NCI-H2029 (cell line): ENCODE data around the gene ZBTB7B.

Experiments used
- DNase-seq: peaks from one replicate; lab custom pipeline; 2025; lab: John Stamatoyannopoulos, UW

The ZBTB7B gene

DNA sequence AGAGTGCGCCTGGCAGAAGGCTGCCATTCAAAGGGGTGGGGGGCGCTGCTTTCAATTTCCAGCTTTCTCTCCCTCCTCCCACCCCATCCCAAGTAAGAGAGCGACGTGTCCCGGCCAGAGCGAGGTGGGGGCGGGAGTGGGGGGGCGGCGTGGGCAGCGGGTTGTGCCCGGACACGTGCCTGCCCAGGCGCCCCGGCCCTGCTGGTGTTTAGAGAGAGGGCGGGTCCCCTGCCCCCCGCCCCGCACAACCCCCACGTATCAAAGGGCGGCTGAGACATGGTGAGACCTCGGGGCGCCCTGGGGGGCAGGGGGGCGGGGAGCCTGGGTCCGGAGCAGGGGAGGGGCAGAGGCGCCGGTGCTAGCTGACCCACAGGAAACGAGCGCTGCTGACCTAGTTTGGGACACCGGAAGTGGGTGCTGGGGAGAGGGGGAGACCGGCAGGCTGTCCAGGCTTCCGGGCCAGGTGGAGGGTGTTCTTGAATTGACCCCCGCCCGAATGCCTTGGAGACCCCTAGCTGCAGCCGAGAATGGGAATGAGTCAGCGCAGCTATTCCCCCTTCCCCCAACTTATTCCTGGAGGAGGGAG is 1.3 kb downstream of the ZBTB7B start:
- DNase-seq = no peak

DNA sequence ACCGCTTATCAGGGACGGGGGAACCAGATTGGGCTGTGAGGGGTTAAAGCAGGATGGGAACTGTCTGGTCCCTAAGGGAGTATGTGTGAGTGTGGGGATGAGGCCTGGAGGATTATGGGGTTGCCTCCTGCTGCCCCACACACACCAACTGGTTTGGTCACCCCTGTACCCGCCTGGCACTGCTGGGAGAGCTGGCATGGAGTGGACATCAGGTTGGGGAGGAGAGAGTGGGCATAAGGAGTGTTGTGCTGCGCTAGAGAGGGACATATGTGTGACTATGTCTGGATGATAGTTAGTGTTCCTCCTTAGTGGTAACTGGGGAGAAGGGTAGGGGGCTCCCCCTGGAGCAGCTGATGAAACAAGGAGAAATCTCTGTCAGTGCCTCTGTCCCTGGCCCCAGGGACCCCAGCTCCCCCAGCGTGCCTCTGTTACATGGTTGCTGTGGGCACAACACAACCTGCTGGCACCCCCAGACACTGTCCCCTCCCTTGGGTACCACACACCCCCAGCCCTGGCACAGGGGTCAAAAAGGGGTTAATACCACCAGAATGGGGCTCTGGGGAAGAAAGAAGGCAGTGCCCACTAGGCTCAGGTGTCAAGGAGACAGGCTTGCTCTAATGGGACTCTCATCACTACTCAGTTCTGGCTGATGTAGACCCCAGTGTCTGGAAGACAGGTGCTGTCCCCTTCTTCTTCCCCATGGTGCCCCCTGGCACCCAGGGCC is 1.9 kb downstream of the ZBTB7B start:
- no peak for DNase-seq

DNA sequence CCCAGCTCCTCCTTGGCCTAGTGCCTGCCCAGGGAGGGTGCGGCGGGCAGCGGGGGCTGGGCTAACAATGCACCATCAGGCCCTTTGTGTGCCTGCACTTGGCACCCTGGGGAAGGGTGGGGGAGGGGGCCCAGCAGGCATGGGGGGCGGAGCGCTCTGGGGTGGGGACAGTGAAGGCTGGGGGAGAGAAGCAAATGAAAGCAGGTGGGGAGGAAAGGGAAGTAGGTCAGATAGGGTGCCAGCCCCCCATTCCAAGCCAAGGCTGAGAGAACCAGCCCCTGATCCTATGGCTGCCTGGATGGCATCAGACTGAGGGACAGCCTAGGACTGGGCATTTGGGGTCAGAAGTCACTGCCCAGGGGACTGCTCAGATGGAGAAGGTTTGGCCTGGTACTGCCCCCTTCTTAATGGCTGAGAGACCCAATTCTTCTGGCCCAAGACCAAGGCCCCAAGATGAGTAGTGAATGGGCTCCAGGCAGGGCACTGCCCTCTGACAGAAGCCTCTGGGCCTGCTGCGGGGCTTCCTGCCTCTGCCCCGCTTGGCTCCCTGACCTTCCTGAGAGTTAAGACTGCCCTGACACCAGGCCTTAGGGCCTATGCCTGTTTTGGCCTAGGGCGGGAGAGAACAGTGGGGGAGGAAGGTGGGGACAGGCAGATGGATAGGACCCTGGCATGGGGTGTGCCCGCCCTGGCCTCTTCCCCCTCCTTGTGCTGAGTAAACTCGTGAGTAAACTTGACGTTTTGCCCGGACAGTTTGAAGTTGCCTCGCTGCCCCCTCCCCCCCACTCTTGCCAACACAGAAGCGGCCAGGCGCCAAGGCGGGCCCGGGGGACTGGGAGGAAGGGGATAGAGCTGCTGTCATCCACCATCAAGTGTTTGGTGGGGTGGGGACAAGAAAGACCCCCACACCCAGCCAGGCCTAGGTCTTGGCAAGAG is 2.7 kb downstream of the ZBTB7B start:
- no peak for DNase-seq

DNA sequence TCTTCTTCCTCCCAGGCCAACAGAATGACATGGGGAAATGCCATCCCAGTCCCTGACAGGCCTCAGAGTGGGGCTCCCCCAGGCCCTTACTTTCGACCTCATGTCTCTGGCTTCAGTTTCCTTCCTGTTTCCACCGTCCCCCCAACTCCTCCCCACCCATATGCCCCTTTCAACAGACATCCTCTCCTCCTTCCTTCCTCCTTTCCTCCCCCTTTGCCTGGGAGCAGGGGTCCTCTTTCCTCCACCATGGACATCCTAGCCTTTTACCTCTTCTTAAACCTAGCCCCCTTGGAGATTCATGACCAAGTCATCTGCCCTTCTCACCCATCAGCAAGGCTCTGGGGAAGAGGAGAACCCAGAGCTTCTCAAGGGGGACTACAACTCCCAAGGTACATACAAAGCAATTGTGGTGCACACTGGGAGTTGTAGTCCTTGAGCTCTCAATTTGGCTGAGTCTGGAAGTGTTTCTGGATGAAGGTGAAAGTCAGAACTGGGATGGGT is 4.0 kb downstream of the ZBTB7B start:
- no peak for DNase-seq

DNA sequence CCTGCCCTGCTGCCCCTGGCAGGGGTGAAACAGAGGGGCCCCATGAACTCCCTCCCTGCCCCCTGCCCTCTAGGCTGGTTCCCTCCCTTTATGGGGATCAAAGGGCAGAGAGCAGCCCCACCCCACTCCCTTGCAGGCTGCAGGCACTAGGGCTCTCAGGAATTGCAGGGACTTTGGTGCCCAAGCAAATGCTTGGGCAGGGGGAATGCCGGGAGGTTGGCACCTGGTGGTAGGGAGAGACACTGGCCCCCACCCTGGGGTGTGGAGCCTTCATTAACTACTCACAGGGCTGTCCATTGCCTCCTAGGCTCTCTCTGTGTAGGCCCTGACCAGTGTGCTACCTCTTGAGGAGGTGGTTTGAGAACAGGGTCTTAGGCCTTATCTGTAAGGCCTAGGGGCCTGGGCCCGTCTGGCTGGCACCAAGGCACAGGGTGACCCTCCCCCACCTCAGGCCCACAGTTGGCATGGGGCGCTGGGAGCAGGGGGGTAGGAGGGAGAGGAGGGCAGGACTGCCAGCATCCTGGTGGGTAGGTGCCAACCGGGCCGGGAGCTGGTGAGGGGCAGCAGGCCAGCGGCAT is 4.7 kb downstream of the ZBTB7B start:
- no peak for DNase-seq

DNA sequence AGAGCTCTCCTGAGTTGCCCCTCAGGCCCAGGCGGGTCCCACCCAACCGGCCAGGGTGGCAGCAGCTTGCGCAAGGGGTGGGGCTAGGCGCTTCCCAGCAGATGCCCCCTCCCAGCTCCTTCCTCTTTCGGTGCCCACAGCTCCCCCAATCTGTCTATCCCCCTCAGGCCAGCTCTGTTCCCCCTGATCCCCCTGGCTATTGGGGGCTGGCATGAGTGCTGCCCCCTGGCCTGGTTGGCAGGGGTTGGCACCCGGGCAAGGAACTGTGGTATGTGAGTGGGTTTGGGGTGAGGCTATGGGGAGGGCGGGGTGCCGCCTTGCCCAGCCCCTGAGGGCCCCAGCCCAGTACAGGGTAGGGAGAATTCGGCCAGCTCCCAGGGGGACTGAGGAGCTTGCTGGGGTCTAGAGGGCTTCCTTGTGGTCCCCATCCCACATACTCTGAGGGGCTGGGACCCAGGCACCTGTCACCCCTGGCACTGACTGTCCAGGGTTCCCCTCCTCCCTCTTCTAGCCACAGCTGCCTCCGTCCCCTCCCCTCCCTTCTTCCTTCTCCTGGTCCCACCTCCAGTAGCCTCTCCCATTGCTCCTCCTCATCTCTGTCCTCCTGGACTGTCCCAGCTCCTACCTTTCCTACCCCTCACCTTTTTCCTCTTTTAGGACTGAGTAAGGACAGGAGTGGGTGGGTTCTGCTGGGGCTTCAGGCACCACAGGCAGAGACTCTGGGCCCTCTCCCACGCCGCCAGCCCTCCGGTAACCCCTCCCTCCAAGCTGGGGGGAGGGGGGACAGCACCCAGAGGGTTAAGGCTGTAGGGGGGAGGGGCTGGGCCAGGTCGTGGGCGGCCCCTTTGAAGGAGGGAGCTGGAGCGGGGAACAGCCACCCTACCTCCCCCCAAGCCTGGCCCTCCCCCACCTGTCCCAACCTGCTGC is 5.7 kb downstream of the ZBTB7B start:
- no peak for DNase-seq

DNA sequence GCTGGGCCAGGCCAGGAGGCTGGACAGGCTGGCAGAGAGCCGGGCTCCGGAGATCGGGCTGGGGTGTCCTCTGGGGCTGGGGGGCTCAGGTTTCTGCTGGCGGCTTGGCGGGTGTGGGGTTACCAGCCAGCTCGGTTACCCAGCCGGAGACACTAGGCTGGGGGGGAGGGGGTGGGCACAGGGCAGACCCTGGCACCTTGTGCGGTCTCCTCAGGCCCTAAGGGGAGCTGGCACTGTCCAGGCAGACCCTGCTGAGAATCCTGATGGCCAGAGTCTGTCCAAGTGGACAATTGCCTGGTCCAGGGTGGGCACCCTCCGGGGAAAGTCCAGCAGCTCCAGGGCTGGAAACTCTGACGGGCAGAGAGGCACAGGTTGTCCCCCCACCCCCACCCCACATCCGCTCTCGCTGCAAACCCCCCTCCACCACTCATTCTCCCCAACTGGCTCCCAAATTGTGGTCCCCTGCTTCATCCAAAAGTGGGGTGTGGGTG is 6.7 kb downstream of the ZBTB7B start:
- no peak for DNase-seq

DNA sequence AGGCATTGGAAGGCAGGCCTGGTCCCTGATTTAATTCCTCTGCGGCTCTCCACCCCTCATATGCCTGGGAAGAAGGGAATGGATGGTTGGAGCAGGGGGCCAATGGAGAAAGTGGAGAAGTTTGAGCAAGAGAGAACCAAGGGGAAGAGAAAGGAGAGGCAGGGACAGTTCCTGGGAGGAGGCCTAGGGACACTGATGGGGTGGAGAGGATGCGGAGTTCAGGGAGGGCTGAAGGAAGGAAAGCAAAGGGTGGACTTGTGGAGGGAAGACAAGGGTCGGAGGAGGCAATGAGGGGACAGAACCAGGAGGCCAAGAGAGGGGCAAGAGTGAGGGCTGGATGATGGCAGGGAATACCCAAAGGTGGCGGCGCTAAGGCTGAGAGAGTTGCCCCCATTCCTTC is 7.1 kb downstream of the ZBTB7B start:
- no peak for DNase-seq

DNA sequence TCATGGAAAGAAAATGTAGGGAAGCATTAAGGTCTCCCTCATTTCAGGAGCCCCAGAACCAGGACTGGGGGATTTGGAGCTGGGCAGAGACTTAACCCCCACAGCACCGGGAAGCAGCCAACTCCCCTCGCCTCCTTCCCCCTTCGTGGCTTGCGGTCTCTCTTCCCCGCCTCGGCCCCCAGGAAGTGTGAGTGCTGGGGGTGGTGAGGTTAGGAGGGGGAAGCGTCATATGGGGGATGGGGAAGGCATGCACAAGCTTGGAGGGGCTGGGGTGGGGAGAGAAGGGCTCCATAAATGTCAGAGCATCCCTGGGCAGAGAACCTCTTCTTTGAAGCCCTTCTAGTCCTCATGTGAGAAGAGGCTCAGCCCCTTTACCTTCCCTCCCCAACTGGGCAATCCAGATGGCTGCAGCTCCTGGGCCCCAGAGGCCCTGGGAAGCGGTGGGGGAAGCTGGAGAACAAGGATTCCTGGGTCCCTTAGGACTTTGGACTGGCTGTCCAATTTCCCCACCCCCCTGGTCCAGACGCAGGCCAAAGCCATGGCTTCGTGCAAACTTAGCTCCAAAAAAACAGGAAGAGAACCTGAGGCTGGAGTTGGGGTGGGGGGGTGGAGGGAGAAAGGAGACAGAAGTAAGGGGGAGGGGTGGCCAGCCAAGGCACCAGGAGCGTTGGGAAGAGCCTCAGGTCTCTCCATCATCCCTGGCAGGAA is 7.8 kb downstream of the ZBTB7B start:
- DNase-seq = no peak

DNA sequence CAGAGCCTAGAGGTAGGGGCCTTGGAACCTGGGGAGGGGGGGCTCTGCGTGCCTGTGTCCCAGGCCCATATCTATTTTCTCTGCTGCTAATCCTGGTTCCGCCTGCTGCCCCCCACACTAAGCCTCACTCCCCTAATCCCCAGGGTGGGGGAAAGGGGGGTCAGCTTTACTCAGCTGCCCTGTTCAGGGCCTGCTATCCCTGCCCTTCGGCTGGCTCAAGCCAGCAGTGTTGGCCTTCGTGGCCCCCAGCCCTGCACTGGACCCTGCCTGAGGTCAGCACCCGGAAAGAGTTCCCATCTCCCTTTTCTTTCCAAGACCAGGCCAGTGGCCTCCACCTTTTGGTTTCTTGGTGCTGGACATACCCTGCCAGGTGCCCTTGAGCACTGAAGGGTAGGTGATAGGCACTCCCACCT is 8.4 kb downstream of the ZBTB7B start:
- DNase-seq = no peak

DNA sequence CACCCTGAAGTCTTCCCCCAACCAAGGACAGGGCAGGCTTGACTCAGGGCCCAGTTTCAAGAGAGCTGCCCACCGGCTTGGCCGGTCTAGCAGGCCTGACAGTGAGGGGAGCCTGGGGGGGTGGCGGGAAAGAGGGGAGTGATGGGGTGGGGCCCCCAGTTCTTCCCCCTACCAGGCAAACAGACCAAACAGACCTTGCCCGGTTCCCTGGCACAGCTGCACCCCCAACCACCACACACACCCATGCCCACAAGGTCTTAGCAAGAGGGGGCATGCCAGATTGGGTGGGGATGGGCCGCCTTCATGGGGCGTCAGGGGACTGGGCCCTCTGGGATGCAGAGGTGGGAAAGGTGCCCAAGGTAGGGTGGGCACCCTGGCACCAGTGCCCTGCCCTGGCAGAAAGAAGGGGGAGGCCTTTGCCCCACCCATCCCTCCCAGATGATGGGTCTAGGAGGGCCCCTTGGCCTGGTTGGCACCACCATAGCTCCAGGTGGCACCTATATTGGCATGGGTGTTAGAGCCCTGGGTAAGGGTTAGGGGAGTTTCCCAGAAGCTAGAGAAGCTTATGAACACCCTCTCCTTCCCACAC is 8.9 kb downstream of the ZBTB7B start:
- DNase-seq = no peak

DNA sequence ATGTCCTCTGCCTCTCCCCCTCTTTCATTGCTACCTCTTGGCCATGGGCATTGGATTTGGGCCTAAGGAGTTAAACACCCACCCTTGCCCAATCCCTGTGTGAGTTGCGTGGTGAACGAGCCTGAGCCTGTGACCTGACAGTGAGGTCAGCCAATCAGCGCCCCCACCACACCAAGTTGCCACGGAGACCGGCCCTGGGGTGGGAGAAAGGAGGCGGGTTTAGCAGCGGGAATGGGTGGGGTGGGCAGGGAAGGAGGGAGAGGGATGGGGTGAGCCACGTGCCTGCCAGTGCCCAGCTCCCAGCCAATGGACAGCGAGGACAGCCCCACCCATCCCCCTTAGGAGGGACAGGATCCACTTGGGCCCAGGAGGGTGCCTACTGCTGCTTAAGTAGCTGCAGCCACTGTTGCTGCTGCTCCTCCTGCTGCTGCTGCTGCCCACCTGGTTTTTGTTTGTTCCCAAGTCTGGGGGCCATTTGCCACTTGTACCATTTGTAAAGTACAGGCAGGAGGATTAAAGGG is 9.5 kb downstream of the ZBTB7B start:
- DNase-seq = no peak

DNA sequence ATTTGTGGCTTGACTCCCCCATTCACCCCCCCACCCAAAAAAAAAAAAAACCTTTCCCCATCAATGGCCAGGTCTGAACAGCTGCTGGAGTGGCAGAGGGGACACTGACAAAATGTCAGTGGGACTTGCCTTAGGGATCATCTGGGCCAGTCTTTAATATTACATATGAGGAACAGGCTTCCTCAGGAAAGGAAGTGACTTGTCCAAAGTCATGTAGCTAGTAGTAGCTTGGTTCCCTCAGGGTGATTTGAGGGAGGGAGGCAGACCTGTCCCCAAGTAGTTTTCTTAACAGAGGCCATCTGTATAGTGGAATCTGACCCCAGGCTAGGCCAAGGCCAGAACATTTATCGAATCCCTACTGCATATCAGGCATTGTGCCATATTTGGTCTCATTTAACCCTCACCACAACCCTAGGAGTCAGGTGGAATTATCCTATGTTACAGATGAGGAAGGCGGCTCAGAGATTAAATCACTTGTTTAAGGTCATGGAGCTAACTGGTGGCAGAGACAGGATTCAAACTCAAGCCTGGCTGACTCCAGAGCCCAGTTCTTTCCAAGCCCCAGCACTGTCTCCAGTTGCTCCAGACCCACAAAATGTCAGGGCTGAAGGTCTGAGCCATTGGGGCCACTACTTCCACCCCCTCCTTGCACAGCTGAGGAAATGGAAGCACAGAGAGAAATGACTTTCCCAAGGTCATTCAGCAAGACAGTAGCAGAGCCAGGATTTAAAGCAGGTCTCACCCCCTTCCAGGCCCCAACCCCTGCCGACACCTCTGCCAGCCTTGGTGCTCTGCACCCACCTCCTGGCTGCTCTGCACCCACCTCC is 10.4 kb downstream of the ZBTB7B start:
- no peak for DNase-seq

DNA sequence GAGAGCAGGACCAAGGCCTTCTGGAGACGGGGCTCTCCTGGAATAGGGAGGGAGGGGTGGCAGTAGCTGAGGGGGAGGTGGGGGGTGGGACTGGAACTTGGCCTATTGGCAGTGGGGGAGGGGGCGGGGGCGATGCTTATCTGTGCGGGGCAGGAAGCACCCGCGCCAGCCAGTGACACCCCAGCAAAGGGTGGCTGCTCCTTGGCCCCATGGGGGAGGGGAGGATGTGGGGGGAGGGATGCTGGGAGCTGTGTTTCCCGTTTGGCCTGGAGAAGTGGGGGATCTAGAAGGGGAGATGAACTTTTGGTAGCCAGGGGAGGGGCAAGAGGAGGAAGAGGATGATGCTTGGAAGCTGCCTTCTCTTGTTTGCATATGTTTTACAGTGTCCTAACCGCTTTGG is 11.0 kb downstream of the ZBTB7B start:
- DNase-seq = no peak

DNA sequence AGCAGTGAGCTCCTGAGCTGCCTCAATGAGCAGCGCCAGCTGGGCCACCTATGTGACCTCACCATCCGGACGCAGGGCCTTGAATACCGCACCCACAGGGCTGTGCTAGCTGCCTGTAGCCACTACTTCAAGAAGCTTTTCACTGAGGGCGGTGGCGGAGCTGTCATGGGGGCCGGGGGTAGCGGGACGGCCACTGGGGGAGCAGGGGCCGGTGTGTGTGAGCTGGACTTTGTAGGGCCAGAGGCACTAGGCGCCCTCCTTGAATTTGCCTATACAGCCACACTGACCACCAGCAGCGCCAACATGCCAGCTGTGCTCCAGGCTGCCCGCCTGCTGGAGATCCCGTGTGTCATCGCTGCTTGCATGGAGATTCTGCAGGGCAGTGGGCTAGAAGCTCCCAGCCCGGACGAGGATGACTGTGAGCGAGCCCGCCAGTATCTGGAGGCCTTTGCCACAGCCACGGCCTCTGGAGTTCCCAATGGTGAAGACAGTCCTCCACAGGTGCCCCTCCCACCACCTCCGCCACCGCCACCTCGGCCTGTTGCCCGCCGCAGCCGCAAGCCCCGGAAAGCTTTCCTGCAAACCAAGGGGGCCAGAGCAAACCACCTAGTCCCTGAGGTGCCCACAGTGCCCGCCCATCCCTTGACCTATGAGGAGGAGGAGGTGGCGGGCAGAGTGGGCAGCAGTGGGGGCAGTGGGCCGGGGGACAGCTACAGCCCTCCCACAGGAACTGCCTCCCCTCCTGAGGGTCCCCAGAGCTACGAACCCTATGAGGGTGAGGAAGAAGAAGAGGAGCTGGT is 12.3 kb downstream of the ZBTB7B start:
- DNase-seq = no peak

DNA sequence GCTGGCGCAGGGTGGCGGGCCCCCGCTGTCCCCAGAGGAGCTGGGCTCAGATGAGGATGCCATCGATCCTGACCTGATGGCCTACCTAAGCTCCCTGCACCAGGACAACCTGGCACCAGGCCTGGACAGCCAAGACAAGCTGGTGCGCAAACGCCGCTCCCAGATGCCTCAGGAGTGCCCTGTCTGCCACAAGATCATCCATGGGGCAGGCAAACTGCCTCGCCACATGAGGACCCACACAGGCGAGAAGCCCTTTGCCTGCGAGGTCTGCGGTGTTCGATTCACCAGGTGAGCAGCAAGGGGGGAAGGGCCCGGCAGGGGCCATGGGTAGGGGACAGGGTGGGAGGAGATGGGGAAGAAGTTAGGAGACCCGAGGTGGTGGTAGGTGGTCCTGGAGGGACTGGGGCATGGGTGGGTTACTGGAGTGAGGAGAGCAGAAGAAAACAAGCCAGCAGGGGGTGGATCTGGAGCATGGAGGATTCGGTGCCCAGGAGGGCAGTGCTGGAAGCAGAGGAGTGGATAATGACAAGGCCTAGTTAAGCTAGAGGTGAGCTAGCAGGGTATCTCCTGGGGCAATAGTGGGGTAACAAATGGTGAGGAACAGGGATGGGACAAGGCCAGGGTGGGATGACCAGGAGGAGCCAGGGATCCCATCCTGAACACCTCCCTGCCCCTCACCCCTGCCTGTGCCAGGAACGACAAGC is 13.1 kb downstream of the ZBTB7B start:
- no peak for DNase-seq

DNA sequence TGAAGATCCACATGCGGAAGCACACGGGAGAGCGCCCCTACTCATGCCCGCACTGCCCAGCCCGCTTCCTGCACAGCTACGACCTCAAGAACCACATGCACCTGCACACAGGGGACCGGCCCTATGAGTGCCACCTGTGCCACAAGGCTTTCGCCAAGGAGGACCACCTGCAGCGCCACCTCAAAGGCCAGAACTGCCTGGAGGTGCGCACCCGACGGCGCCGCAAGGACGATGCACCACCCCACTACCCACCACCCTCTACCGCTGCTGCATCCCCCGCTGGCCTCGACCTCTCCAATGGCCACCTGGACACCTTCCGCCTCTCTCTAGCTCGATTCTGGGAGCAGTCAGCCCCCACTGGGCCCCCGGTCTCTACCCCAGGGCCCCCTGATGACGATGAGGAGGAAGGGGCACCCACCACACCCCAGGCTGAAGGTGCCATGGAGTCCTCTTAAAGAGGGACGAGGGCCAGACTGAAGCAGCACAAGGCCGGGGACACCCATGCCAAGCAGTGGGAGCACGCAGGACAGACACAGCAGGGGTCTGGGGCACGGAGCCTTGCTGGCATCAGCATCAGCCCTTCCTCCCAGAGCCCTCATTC is 13.7 kb downstream of the ZBTB7B start:
- no peak for DNase-seq
